ENCODE measurements around the gene ERCC4.

GRCh38 chr16:13938480-13938879 is 18.5 kb downstream of the ERCC4 start:
- no peak for TF ChIP-seq POLR2A (IDR thresholded peaks at IDR 0.05; ENCODE audit: low read depth, low read length)
- no peak for TF ChIP-seq TAF1 (IDR thresholded peaks at IDR 0.05; ENCODE audit: low read depth, low read length)
- no peak for TF ChIP-seq POLR2AphosphoS5 (IDR thresholded peaks at IDR 0.05; ENCODE audit: low read depth, low read length)
- TF ChIP-seq SPI1 (IDR thresholded peaks at IDR 0.05; ENCODE audit: low read depth, low read length): no peak

Data from GM12891 (cell line).